MG63 (cell line): ENCODE measurements around the gene RTN4R. TPM values are rescaled to one million over a fixed set of nuclear protein-coding genes. Genes with fewer than 3 reads are reported as not detected.

Source experiments
- DNase-seq: peaks from one replicate; pipeline ENCODE4 v3.0.0-alpha.2; 2020
- H3K27me3 ChIP-seq: fragments of 250-450 bp; sonication (Bioruptor Pico); 2 replicates; pipeline ENCODE4 v1.5.1; 2020; ENCODE audit warnings: mild to moderate bottlenecking, moderate library complexity
- H3K36me3 ChIP-seq: fragments of 250-450 bp; sonication (Bioruptor Pico); 2 replicates; pipeline ENCODE4 v1.5.1; 2020; ENCODE audit warnings: mild to moderate bottlenecking, moderate library complexity
- H3K4me3 ChIP-seq: fragments of 250-450 bp; sonication (Bioruptor Pico); 2 replicates; pipeline ENCODE4 v1.5.1; 2020; ENCODE audit warnings: mild to moderate bottlenecking, moderate library complexity
- H3K9me3 ChIP-seq: fragments of 250-450 bp; sonication (Bioruptor Pico); 2 replicates; pipeline ENCODE4 v1.5.1; 2020; ENCODE audit warnings: mild to moderate bottlenecking, moderate library complexity
- total RNA-seq: library from RNA; depleted of rRNA; stranded (reverse); fragments of >200 nt; shearing (Covaris generic); gene quantifications from 2 replicates; pipeline ENCODE4 v1.2.3, GENCODE V29; 2014; ENCODE audit warnings: low replicate concordance

The RTN4R gene
- total RNA-seq, 1 experiment from 2014 or later: 5.7 TPM

DNA sequence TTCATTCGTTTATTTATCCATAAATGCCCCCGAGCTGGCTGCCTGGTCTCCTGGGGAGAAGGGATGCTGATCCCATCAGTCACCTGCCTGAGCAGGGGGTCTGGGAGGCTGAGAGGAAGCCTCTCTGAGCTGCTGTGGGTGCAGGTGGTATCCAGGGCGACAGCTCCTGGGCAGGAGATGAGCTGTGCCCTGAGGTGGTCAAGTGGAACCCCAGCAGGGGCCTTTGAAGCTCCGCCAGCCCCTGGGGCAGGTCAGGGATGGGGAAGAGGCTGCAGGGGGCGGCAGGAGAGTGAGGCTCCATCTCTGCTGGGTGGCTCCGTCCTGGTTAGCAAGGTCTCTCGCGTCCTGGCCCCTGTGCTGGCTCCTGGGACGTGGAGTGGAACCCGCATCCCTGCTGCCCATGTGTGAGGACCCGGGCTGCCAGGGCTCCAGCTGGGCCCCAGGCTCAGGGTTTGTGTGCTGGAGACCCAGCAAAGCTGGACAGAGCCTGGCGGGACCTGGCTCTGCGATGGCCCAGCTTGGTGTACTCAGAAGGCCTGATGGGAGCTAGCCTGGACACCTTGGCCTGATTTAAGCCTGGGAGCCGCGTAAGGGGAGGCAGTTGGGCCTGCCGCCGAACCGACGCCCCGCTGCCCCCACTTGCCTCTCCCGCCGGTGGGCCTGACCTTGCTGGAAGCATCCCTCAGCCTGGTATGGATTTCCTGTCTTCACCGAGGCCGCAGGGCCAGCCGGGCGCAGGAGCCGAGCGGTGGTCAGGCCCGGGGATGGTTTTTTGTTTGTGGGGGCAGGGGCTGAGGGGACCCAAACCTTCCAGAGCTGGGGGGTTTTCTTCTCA is 44.5 kb downstream of the RTN4R start:
- Histone ChIP-seq H3K36me3 (no peaks in the 10 kb centered on the region), H3K4me3 (no peak overlapping the region), H3K27me3 (no peaks in the 10 kb centered on the region), H3K9me3 (no peaks in the 10 kb centered on the region)
- no peak for DNase-seq

DNA sequence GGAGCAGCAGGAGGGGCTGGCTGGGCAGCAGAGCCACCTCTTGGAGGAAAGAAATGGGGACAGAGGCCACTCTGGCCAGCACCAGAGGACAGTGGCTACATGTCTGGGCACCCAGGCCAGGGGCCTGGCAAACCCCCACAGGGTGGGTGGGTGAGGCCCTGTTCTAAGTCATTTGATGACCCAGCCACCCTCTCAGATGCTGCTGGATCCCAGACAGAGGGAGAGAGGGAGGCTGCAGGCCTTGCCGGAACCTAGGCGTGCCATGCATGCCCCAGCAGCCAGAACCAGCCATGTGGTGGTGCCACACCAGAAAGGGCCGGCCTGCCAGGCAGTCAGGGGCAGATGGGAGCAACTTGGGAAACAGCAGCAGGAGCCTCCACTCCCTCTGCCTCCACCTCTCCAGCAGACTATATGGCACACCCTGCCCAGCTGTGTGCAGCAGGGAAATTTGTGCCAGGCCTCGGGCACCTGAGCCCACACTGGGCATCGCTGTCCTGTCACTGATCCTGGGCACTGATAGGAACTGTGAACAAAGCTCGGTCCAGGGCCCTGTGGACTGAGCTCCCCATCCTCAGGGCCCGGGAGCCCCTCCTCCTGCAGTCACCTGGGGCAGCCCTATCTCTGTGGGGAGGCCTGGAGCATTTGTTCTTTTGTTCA is 45.2 kb downstream of the RTN4R start:
- no peaks in the 10 kb centered on the region for H3K9me3 ChIP-seq
- H3K27me3 ChIP-seq: no peaks in the 10 kb centered on the region
- no peak for DNase-seq
- no peaks in the 10 kb centered on the region for H3K36me3 ChIP-seq
- no peak overlapping the region for H3K4me3 ChIP-seq

DNA sequence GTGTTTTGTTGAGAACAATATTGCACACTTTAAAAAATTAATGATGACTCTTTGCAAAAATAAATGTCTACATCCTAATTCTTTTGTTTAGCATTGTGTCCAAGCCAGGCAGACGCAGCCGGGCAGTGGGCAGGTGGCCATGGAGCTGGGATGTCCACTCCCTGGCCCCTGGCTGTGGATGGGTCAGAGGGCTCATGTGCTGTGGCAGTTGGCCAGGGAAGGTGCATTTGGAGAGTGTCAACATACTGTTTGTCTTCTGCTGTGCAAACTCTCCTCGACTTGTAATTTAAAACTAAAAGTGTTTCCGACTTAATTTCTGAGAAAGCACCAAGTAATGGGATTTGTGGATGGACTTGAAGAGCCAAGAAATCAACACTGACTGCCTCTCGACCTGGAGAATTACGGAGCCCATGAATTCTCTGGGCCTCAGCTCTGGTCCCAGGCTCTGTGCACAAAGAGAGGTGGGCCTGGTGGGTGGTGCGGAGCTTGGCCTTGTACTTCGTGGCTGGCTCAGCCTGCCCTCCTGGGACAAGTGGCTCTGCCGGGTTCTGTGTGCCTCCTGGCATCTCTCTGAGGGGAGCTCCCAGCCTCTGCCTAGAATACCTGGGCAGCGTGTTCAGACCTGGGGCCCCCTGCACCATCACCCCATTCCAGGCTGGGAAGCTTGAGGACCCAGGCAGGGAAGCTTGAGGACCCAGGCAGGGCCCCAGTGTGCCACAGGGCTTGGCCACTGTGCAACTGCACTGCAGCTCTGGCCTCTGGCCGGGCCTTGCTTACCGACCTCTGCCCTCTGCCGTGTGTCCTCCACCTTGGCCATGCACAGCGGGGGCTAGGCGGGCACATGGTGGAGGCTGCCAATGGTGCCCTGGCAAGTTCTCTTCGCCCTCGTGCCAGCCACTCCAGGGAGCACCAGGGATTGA is 46.4 kb downstream of the RTN4R start:
- Histone ChIP-seq H3K9me3 (no peaks in the 10 kb centered on the region), H3K27me3 (no peaks in the 10 kb centered on the region), H3K36me3 (no peaks in the 10 kb centered on the region), H3K4me3 (no peak overlapping the region)
- no peak for DNase-seq

DNA sequence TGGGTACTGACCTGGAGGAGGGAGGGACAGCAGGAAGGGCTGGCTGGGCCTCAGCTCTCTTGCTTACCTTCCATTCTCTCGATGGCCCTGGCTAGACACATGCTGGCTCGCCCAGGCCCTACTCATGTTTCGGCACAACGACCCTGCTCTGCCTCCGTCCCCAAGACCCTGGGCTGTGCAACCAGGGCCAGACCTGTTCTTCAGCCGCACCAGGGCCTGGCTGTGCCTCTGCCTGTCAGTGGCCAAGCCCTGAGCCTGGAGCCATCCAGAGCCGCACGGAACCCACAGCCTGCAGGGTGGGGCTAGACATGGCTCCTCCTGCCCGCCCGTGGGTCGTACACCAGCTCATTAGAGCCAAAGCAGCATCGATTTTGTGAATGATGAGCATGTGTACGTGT is 47.5 kb downstream of the RTN4R start:
- DNase-seq: no peak
- Histone ChIP-seq H3K36me3 (no peaks in the 10 kb centered on the region), H3K27me3 (no peaks in the 10 kb centered on the region), H3K4me3 (no peak overlapping the region), H3K9me3 (no peaks in the 10 kb centered on the region)

DNA sequence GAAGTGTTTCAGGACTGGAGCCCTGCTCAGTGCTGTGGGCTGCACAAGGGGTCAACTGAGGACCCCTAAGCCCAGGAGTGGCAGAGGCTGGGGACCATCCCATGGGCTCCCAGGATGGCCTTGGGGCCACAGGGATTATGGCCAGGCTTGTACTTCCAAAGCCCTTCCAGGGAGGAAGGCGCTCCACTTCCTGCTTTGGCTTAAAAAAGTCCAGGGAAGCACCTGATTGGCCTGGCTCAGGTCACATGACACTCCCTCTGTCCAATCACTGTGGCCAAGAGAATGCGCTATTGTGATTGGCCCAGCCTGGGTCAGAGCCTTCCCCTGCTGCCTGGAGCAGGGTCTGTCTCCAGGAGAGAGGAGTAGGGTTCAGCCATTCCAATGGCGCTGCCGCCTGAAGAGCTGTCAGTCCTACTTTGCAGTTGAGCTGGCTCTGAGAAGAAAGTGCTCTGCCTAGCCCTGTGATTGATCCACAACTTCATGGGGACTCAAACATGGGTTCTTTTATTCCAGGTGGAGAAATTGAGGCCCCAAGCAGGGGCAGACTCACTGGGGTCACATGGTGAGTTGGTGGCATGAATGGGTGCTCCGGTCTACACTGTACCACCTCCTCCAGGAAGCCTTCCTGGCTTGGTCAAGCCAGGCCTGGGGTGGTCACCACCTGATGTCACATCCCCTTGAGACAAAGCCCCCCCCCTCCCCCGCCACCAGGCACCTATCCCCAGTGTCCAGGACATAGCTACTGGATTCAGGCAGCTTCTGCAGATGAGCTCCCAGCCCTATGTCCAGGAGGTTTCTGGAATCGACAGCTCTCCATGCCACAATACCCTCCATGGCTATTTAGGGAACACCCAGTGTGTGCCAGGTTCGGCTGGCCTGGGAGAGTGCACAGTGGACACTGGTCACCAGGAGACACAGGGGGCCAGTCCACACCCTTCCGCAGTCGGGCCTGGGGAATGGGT is 48.2 kb downstream of the RTN4R start:
- Histone ChIP-seq H3K4me3 (no peak overlapping the region), H3K27me3 (no peaks in the 10 kb centered on the region), H3K9me3 (no peaks in the 10 kb centered on the region), H3K36me3 (no peaks in the 10 kb centered on the region)
- DNase-seq: no peak

DNA sequence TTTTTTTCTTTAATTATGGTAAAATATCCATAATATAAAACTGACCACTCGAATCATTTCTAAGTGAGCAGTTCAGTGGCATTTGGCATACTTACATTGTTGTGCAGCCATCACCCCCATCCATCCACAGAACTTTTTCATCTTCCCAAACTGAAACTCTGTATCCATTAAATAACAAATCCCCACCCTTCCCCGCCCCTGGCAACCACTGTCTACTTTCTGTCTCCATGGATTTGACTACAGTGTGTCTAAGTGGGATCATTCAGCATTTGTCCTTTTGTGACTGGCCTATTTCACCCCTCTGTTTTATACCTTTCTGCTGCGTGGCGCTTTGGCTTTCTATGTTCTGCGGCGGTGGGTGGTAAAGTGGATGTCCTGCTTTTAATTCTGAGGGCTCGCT is 49.1 kb downstream of the RTN4R start:
- Histone ChIP-seq H3K27me3 (no peaks in the 10 kb centered on the region), H3K36me3 (no peaks in the 10 kb centered on the region), H3K4me3 (no peak overlapping the region), H3K9me3 (no peaks in the 10 kb centered on the region)
- no peak for DNase-seq

DNA sequence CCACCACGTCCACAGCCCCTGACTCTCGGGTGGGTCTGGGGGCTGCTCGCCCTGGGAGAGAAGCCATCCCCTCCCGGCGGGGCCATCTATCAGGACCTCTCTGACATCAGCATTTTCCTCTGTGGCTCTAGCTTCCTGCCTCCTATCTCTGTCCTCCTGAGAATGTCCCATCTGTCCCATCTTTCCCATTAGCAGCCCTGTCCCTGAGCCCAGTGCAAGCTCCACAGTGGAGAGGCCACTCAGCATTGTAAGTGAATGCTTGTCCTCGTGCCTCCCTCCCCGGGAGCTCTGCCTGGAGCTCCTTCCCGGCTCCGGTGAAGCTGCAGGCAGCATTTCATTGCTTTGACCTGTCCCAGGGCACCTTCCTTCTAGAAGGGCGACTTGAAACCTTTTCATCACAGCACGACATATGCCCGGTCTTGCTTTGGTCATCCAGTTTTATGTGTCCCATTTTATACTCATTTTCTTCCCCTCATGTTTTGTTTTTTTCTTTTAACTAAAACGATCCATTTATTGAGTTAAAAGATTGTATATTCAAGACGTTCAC is 49.7 kb downstream of the RTN4R start:
- Histone ChIP-seq H3K36me3 (no peaks in the 10 kb centered on the region), H3K27me3 (no peaks in the 10 kb centered on the region), H3K9me3 (no peaks in the 10 kb centered on the region), H3K4me3 (no peak overlapping the region)
- no peak for DNase-seq

DNA sequence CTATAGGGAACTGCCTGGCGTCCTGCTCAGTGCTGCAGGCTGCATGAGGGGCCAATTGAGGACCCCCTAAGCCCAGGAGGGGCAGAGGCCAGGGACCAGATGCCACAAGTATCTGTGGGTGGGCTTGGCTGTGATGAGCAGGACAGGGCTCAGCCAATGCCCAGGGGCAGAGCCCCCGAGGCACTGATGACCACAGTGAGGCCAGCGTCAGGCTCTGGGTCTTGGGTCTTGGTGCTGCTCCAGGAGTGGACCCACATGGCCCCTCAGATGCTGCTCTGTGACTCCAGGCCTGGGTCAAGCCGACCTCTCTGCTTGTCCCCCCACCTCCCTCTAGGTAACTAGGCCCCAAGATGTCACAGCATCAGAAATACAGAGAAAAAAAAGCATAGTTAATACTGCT is 50.6 kb downstream of the RTN4R start:
- H3K36me3 ChIP-seq: no peaks in the 10 kb centered on the region
- no peak overlapping the region for H3K4me3 ChIP-seq
- no peak for DNase-seq
- H3K27me3 ChIP-seq: no peaks in the 10 kb centered on the region
- no peaks in the 10 kb centered on the region for H3K9me3 ChIP-seq

DNA sequence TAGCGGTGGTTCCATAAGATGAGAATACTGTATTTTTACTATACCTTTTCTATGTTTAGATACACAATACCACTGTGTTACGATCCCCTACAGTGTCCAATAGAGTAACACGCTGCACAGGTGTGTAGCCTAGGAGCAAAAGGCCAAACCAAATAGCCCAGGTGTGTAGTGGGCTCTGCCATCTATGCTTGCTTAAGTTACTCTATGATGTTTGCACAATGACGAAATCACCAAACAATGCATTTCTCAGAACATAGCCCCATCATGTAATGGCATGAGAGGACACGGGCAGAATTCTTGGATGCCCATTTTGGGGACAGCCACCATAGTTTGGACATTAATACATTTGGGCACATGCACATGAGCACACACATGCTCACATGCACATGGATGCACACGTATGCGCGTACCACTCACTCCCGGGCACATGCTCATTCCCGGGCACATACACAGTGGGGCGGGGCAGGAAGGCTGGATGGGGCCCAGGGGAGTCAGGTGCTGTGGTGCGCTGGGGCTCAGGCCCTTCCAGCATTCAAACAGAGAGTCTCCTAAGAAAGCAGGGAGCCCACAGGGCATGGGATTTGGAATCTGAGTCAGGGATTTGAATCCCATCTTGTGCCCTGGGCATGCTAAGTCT is 51.1 kb downstream of the RTN4R start:
- no peak for DNase-seq
- H3K4me3 ChIP-seq: no peak overlapping the region
- no peaks in the 10 kb centered on the region for H3K27me3 ChIP-seq
- no peaks in the 10 kb centered on the region for H3K9me3 ChIP-seq
- H3K36me3 ChIP-seq: no peaks in the 10 kb centered on the region

DNA sequence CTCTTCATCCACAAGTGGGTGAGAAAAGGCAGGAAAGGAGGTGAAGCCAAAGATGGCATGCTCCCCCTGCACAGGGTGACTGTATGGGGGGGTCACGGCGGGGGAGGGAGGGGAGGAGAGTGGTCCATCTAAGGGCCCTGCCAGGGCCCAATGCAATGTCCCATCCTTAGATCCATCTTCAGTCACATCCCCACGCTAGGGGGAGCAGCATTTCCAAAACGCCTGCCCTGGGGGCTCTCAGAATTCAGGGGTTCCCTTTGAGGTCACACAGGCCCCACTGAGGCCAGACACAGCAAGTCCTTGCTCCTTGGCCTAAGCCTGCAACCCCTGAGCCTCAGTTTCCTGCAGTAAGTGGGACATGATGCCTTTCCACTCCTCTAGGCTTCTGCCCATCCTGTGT is 52.4 kb downstream of the RTN4R start:
- Histone ChIP-seq H3K4me3 (no peak overlapping the region), H3K9me3 (no peaks in the 10 kb centered on the region), H3K36me3 (no peaks in the 10 kb centered on the region), H3K27me3 (no peaks in the 10 kb centered on the region)
- DNase-seq: no peak

DNA sequence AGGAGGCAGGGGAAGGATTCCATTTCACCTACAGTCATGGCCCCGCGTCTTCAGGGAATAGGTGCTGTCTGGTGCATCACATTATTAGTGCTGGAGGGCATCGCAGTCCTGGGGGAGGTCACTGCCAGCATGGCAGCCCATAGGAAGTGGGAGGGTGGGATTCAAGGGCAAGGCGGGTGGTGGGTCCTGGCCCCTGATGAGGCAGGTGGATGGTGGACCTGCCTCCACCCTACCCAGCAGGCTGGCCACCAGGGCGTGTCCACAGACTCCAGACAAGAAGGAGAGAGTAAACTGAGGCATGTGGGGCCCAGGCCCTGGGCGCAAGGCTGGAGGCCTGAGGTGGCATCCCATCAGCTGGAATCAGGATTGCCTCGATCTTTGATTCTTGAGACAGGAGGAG is 53.3 kb downstream of the RTN4R start:
- H3K4me3 ChIP-seq: no peak overlapping the region
- DNase-seq: no peak

DNA sequence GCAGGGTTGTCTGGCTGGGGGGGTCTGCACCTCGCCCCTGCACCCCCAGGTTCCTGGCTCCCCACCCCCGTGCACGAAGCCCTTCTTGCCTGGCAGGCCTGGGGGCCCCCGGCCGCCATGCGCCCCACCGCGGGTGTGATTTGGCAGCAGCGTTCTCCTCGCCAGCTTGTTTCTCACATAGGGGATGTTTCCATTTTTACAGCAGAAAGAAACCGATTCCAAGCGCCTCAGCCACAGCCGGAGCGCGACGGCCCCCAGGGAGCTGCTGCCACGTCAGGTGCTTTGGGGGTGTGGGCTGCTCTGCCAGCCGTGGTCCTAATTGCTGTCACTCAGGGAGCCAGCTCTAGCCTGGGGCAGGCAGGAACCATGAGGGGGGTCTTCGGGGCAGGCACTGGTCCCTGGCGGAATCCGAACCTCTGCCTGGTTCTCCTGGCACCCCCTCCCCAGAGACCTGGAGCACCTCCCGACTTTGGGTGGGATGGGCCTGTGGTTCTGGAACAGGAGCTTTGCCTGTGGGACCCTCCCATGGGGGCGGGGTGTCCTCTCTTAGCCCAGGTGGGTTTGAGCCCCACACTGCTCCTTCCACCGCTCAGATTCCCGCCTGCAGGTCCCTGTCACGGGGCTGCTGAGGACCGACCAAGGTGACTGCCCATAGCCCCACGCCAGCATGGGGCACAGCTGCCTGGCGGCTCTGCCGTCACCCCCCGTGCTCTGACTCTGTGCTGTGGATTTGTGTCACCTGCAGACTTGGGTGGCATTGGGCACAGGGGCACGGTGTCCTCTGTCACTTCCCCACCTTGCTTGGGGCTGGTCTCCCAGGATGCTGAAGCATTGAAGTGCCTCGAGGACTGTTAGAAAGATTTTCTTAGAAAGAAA is 54.0 kb downstream of the RTN4R start:
- no peak for DNase-seq
- no peaks in the 10 kb centered on the region for H3K27me3 ChIP-seq

More for the DNA sequence above, 53.3 kb downstream of the RTN4R start:
- Histone ChIP-seq H3K9me3 (no peaks in the 10 kb centered on the region), H3K36me3 (no peaks in the 10 kb centered on the region), H3K27me3 (no peaks in the 10 kb centered on the region)

DNA sequence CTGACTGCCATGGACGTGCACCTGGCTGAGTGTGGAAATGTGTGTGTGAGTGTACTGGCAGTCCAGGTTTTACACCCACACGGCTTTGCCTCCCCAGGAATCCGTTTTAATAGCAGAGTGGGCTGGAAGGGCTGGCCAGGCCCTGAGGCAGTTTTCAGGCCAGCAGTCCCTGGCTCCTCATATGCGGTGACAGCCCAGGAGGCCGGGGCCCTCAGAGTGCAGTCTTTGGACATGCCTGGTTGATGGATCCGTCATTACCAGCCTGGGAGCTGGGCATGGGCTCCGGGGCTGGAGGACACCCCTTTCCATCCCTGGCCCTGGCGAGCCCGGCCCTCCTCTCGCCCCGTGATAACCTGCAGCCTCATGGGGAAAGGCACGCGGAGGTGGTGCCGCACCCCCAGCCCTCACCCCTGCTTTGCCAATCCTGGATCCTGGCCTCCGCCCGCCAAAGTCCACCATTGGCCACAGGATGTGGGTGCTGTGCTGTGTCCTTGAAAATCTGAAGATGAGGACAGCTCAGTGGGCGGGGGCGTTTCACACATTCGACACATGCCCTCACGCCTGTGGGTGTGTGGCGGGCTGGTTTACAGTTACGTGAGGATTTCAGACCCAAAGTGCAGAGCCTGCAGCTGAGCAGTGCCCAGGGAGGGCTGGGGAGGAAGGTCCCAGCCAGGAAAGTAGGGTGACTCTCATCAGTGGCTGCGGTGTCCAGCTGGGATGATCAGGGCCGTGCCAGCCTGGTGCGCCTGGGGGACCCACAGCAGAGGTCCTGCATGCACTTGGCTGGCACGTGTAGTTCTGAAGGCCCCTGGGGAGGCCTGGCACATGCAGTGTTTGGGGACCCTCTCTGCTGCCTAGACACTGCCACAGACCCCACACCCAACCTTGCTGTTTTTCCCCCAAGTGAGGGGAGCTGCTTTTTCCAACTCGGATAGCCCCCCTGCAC is 55.1 kb downstream of the RTN4R start:
- Histone ChIP-seq H3K27me3 (no peaks in the 10 kb centered on the region), H3K4me3 (no peak overlapping the region), H3K36me3 (no peaks in the 10 kb centered on the region), H3K9me3 (no peaks in the 10 kb centered on the region)
- no peak for DNase-seq

More for the DNA sequence above, 54.0 kb downstream of the RTN4R start:
- no peaks in the 10 kb centered on the region for H3K9me3 ChIP-seq
- no peak overlapping the region for H3K4me3 ChIP-seq
- no peaks in the 10 kb centered on the region for H3K36me3 ChIP-seq
